HAP-1 (cell line): Measurements from ENCODE around the gene TSHB.
"Not testable (repeated sequence)": the region's sequence is repeated elsewhere in the genome, so short reads cannot be mapped to it uniquely, and the experiment has no call there.

Experiments
- DNase-seq, 2 experiments: peaks; one replicate each; pipeline ENCODE4 v3.0.0-alpha.2; 2016 to 2020; ENCODE audit warnings: low spot score in 2 of 2
- H3K27me3 ChIP-seq: fragments of 250-450 bp; sonication (Bioruptor Pico); 2 replicates; pipeline ENCODE4 v1.5.1; 2020; ENCODE audit warnings: low read depth, mild to moderate bottlenecking, moderate library complexity
- H3K36me3 ChIP-seq: fragments of 250-450 bp; sonication (Bioruptor Pico); replicated peaks from 2 replicates; pipeline ENCODE4 v1.5.1; 2020; ENCODE audit warnings: mild to moderate bottlenecking
- H3K4me1 ChIP-seq: fragments of 250-450 bp; sonication (Bioruptor Pico); 2 replicates; pipeline ENCODE4 v1.5.1; 2020; ENCODE audit warnings: mild to moderate bottlenecking
- H3K4me3 ChIP-seq: fragments of 250-450 bp; sonication (Bioruptor Pico); 2 replicates; pipeline ENCODE4 v1.5.1; 2020; ENCODE audit warnings: mild to moderate bottlenecking, moderate library complexity
- H3K9me3 ChIP-seq: fragments of 250-450 bp; sonication (Bioruptor Pico); 2 replicates; pipeline ENCODE4 v1.5.1; 2020; ENCODE audit warnings: mild to moderate bottlenecking, moderate library complexity
- in situ Hi-C: fragments of 300-500 bp; cut with MboI; formaldehyde crosslinking; loops from 3 replicates; pipeline ENCODE4 v1.14.3; 2020; ENCODE audit warnings: low sequenced_read_pairs, inconsistent platforms, mixed read lengths

TSHB gene

DNA sequence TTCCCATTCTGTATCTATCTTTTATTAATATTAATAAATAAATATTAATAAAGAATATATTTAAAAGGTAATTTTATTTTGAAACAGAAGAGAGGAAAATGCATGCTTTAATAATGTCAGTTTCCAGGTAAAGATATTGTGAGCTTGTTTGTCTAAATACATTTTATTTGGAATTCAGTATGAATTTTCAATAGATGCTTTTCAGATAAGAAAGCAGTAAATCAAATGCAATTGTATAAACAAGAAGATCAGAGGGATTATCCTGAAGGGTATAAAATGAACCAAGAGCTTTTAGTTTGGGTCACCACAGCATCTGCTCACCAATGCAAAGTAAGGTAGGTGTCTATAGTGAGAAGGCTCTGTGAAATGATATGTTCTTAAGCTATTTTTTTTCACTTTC lies at the start of gene TSHB:
Gene TSHB, plus strand, starts transcription at position 301 of the 400 bp plus-strand sequence. CDS start 3,537 bp downstream, outside the sequence.
- H3K27me3 ChIP-seq: peaks cover 8% of the 10 kb centered on the region; the same call in 1 of the 2 replicates
- no peaks in the 10 kb centered on the region for H3K9me3 ChIP-seq
- no peaks in the 10 kb centered on the region for H3K36me3 ChIP-seq
- H3K4me1 ChIP-seq: no peaks in the 10 kb centered on the region
- DNase-seq: no peak
- in situ Hi-C loops: no loop called here
- H3K4me3 ChIP-seq: no peak within 1 kb of the TSS

DNA sequence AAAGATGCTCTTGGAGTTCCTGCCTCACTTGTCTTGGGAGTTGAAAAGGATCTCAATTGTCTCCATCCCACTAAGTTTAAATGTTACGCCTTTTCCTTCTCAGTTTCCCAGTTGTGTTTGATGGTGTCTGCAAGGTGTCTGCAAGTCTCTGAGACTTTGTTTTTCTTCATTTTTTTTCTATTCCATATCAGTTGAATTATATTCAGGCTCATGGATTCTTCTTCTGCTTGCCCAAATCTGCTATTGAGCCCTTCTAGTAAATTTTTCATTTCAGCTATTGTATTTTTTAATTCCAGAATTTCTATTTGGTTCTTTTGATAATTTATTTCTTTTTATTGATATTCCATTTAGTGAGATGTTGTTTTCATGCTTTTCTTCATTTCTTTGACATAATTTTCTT lies 47.4 kb upstream of the TSHB start:
- Histone ChIP-seq H3K27me3 (no peaks in the 10 kb centered on the region; the same call in 1 of the 2 replicates), H3K9me3 (no peaks in the 10 kb centered on the region), H3K4me1 (no peaks in the 10 kb centered on the region), H3K4me3 (no peak overlapping the region), H3K36me3 (no peaks in the 10 kb centered on the region)
- no peak for DNase-seq
- in situ Hi-C loops: loop anchor here (25.0 kb wide), 1 partner anchor 605 kb away; no protein-coding TSS in a partner anchor

DNA sequence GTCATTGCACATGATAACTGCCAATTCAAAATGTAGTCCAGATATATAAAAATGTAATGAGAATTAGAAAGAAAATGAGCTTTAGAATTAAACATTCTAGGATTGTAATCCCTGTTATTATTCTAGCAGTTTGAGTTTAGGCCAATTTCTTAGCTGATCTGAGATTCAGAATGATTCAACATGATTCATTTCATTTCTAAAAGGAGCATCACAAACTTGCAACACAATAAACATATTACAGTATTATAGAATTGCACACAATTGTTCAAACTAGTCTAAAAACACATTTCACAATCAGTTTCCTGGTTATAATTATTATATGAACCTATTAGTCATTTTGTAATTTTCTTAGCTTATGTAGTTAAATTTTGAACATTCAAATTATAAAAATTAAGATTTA lies 43.3 kb upstream of the TSHB start:
- in situ Hi-C loops: loop anchor here (25.0 kb wide), 1 partner anchor 601 kb away; no protein-coding TSS in a partner anchor
- H3K4me1 ChIP-seq: no peaks in the 10 kb centered on the region
- H3K4me3 ChIP-seq: no peak overlapping the region
- peaks cover 4% of the 10 kb centered on the region; the same call in 1 of the 2 replicates for H3K9me3 ChIP-seq
- no peaks in the 10 kb centered on the region for H3K27me3 ChIP-seq
- H3K36me3 ChIP-seq: no peaks in the 10 kb centered on the region
- no peak for DNase-seq

DNA sequence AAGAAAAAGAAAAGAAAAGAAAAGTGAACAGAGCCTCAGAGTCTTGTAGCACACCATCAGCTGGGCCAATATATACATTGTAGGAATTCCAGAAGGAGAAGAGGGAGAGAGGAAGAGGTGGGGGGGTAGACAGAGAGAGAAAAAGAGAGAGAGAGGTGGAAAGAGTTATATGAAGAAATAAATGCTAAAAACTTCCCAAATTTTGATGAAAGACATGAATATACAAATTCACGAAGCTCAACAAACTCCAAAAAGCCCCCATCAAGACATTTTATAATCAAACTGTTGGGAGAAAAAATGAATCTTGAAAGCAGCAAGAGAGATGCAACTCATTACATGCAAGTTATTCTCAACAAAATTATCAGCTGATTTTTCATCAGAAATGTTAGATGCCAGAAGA lies 41.5 kb upstream of the TSHB start:
- H3K9me3 ChIP-seq: peaks cover 4% of the 10 kb centered on the region; the same call in 1 of the 2 replicates
- H3K36me3 ChIP-seq: no peaks in the 10 kb centered on the region
- H3K27me3 ChIP-seq: 0 out of 2 replicates have a peak, but pooled peaks cover 3% of the 10 kb centered on the region
- no peaks in the 10 kb centered on the region for H3K4me1 ChIP-seq
- H3K4me3 ChIP-seq: no peak overlapping the region
- no peak for DNase-seq
- in situ Hi-C loops: loop anchor here (25.0 kb wide), 1 partner anchor 599 kb away; no protein-coding TSS in a partner anchor

- no peak overlapping the region for H3K4me3 ChIP-seq
- peaks cover 13% of the 10 kb centered on the region; the same call in 1 of the 2 replicates for H3K27me3 ChIP-seq
- in situ Hi-C loops: loop anchor here (25.0 kb wide), 1 partner anchor 590 kb away; no protein-coding TSS in a partner anchor
- H3K9me3 ChIP-seq: no peaks in the 10 kb centered on the region
- DNase-seq: no peak
- H3K4me1 ChIP-seq: no peaks in the 10 kb centered on the region
- no peaks in the 10 kb centered on the region for H3K36me3 ChIP-seq
Measured at GRCh38 chr1:114997510-114998289, 31.9 kb upstream of the TSHB start.

DNA sequence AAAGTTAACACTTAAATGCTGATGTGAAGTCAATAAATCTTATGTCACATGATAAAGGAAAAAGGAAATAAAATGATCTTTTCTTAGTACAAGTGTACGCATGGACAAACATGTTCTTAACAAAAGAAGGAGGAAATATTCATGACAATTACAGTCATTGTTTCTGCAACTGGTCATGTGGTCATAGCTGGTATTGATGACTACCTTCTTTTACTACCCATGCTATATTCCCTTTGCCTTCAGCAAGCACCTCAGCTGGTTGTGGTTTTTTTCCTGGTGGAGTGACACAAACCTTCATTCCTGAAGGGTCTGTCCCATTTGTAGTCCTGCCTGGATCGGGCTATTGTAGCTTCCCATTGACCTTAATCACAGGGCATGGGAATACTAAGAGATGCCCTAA lies 23.4 kb upstream of the TSHB start:
- no peaks in the 10 kb centered on the region for H3K9me3 ChIP-seq
- DNase-seq: no peak
- H3K27me3 ChIP-seq: 0 out of 2 replicates have a peak, but pooled peaks cover 3% of the 10 kb centered on the region
- in situ Hi-C loops: no loop called here
- no peaks in the 10 kb centered on the region for H3K4me1 ChIP-seq
- H3K36me3 ChIP-seq: no peaks in the 10 kb centered on the region
- H3K4me3 ChIP-seq: no peak overlapping the region

GRCh38 chr1:115012006-115012405 lies 17.6 kb upstream of the TSHB start:
- Histone ChIP-seq H3K4me1 (no peaks in the 10 kb centered on the region), H3K9me3 (no peaks in the 10 kb centered on the region), H3K27me3 (no peaks in the 10 kb centered on the region), H3K4me3 (no peak overlapping the region), H3K36me3 (no peaks in the 10 kb centered on the region)
- DNase-seq: no peak
- in situ Hi-C loops: no loop called here

- in situ Hi-C loops: no loop called here
- Histone ChIP-seq H3K4me1 (no peaks in the 10 kb centered on the region), H3K9me3 (no peaks in the 10 kb centered on the region), H3K36me3 (no peaks in the 10 kb centered on the region), H3K4me3 (no peak overlapping the region), H3K27me3 (no peaks in the 10 kb centered on the region)
- DNase-seq: no peak
Measured at GRCh38 chr1:115012434-115012833, 17.2 kb upstream of the TSHB start.

DNA sequence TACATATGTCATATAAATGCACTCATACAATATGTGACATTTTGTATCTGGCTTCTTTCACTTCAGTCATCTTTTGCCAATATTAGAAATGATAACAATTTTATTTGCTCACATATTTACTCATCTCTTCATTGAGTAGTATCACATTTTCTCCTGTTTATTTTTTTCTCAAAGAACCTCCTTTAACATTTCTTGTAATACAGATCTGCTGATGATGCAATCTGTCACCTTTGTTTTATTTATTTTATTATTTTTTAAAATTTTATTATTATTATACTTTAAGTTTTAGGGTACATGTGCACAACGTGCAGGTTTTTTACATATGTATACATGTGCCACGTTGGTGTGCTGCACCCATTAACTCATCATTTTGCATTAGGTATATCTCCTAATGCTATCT lies 15.8 kb upstream of the TSHB start:
- Histone ChIP-seq H3K9me3 (no peaks in the 10 kb centered on the region), H3K4me3 (no peak overlapping the region), H3K4me1 (no peaks in the 10 kb centered on the region), H3K27me3 (no peaks in the 10 kb centered on the region), H3K36me3 (no peaks in the 10 kb centered on the region)
- in situ Hi-C loops: no loop called here
- DNase-seq: no peak

- H3K4me3 ChIP-seq, H3K36me3 ChIP-seq, DNase-seq, H3K9me3 ChIP-seq, in situ Hi-C loops, H3K4me1 ChIP-seq, H3K27me3 ChIP-seq: not testable (repeated sequence)
Measured at GRCh38 chr1:115019549-115019948, 10.1 kb upstream of the TSHB start.

DNA sequence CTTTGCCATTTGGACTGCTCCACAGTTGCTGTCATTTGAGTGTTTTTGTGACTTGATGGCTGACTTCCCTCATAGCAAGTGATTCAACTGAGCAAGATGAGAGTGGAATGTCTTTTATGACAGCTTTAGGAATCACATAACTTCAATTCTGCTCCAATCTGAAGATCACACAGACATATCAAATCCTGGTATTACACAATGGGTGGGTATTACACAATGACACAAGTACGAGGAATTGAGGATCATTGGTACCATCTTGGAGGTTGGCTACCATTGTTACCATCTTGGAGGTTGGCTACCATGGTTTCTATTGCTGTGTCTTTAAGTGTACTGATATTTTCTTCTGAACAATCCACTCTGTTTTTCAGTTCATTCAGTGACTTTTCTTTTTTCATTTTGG lies 8.5 kb upstream of the TSHB start:
- H3K9me3 ChIP-seq: no peaks in the 10 kb centered on the region
- no peaks in the 10 kb centered on the region for H3K36me3 ChIP-seq
- no peaks in the 10 kb centered on the region for H3K4me1 ChIP-seq
- H3K4me3 ChIP-seq: no peak overlapping the region
- DNase-seq: no peak
- in situ Hi-C loops: no loop called here
- H3K27me3 ChIP-seq: no peaks in the 10 kb centered on the region; the same call in 1 of the 2 replicates

- in situ Hi-C loops: no loop called here
- H3K9me3 ChIP-seq: no peaks in the 10 kb centered on the region
- no peaks in the 10 kb centered on the region for H3K36me3 ChIP-seq
- H3K4me3 ChIP-seq: no peak overlapping the region
- H3K27me3 ChIP-seq: no peaks in the 10 kb centered on the region; the same call in 1 of the 2 replicates
- H3K4me1 ChIP-seq: no peaks in the 10 kb centered on the region
- DNase-seq: no peak
Measured at GRCh38 chr1:115023593-115023992, 6.0 kb upstream of the TSHB start.

DNA sequence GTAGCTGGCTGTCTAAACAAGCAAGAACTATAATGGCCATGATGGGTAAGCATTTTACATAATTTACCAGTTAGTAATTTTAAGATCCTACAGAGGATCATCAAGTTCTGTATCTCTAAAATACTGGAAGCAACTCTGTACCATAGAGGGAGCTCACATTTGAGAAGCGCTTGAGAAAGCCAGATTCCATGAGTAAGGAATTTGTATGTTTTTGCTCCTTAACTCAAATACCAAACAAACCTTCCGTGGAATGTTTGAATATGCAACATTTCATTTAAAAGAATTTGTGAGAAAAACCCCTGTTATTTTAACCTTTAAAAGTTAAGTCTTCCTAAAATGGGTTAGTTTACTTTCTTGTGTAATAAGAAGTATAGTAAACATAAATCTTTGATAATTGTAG lies 2.0 kb downstream of the TSHB start:
- Histone ChIP-seq H3K4me3 (no peak overlapping the region), H3K4me1 (no peaks in the 10 kb centered on the region), H3K27me3 (peaks cover 8% of the 10 kb centered on the region; the same call in 1 of the 2 replicates), H3K36me3 (no peaks in the 10 kb centered on the region), H3K9me3 (no peaks in the 10 kb centered on the region)
- no peak for DNase-seq
- in situ Hi-C loops: no loop called here

DNA sequence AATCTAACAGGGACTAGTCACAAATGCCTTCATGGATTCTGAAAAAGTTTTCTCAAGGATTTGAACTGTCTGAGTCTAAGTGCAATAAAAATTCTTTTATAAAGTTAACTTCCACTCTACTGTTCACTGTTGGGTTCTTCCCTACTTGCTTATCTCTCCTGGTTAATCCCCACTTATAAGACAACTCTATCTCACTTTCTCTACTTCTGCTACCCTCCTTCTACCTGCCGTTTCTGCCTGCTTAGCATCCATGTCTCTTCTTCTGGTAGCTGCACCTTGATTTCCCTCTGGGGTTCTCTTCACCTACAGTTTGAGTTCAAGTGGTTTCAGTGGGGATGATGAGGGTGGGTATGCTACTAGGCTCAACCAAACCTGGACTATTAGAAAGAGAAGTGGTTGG lies 6.0 kb downstream of the TSHB start:
- no peaks in the 10 kb centered on the region for H3K9me3 ChIP-seq
- no peaks in the 10 kb centered on the region for H3K4me1 ChIP-seq
- H3K36me3 ChIP-seq: no peaks in the 10 kb centered on the region
- in situ Hi-C loops: no loop called here
- H3K27me3 ChIP-seq: peaks cover 9% of the 10 kb centered on the region
- no peak for DNase-seq
- H3K4me3 ChIP-seq: no peak overlapping the region
